Sigmoid colon (tissue), 7 donors: ENCODE results near the gene ADARB2. TPM values are rescaled to one million over a fixed set of nuclear protein-coding genes. Genes with fewer than 3 reads are reported as not detected.

Experiments
- DNase-seq: peaks from one replicate; pipeline ENCODE4 v3.0.0-alpha.2; 2019
- H3K27ac ChIP-seq, 4 donors: fragments of 200-600 bp; sonication (generic); one replicate each; pipeline ENCODE4 v1.5.1; 2016 to 2019; ENCODE audit warnings: mild to moderate bottlenecking in 1 of 4
- H3K27me3 ChIP-seq, 3 donors: fragments of 200-600 bp; sonication (generic); one replicate each; pipeline ENCODE4 v1.5.1; 2019; ENCODE audit warnings: mild to moderate bottlenecking in 1 of 3
- H3K36me3 ChIP-seq, 4 donors: fragments of 200-600 bp; sonication (generic); one replicate each; pipeline ENCODE4 v1.5.1; 2016 to 2019
- H3K4me1 ChIP-seq, 4 donors: fragments of 200-600 bp; sonication (generic); one replicate each; pipeline ENCODE4 v1.5.1; 2017 to 2019
- H3K4me3 ChIP-seq, 4 donors: fragments of 200-600 bp; sonication (generic); one replicate each; pipeline ENCODE4 v1.5.1; 2017 to 2019; ENCODE audit warnings: mild to moderate bottlenecking in 2 of 4, moderate library complexity in 1 of 4
- H3K9me3 ChIP-seq, 4 donors: fragments of 200-600 bp in 3 of 4; sonication (generic) in 3 of 4; one replicate each; pipeline versions ENCODE4 v1.5.1 to v1.6.1; 2013 to 2019
- EP300 ChIP-seq, 4 donors: sonication (generic); formaldehyde crosslinking; IDR thresholded peaks; one replicate each; pipeline ENCODE4 v1.6.1; 2017; ENCODE audit warnings: antibody characterized with exemption in 4 of 4
- POLR2A ChIP-seq, 2 donors: fragments of 450-650 bp; IDR thresholded peaks; one replicate each; pipeline ENCODE4 v1.6.1; 2016; ENCODE audit warnings: antibody characterized with exemption in 2 of 2, mild to moderate bottlenecking in 2 of 2, moderate library complexity in 2 of 2
- POLR2AphosphoS5 ChIP-seq, 4 donors: sonication (generic); formaldehyde crosslinking; IDR thresholded peaks; one replicate each; pipeline ENCODE4 v1.6.1; 2017; ENCODE audit warnings: antibody characterized with exemption in 4 of 4
- WGBS, 2 donors: extraction: QIAGEN DNeasy Blood & Tissue Kit; methylation state at CpG; one replicate each; pipeline ENCODE4 v1.1.7; 2013; 5-methylcytosine and 5-hydroxymethylcytosine counted together
- intact Hi-C: fragments of 100-400 bp; cut with DNase I; formaldehyde crosslinking; loops from one replicate; pipeline ENCODE4 v1.15.1; 2023
- polyA plus RNA-seq, 3 donors: library from polyadenylated mRNA; stranded (reverse); fragments of 200-250 nt; gene quantifications; one replicate each; pipeline ENCODE4 v1.2.3, GENCODE V29; 2013
- total RNA-seq, 4 donors: library from RNA; depleted of rRNA; stranded (reverse); fragments of >200 nt; gene quantifications; one replicate each; pipeline ENCODE4 v1.1.0, GENCODE V29; 2016
- TF ChIP-seq, protein P1 (sequence below), 4 experiments: fragments of 450-650 bp in 3 of 4; fragments of 200-600 bp in 1 of 4; IDR thresholded peaks; one replicate each; pipeline ENCODE4 v1.5.1; 2016 to 2019; ENCODE audit warnings: antibody characterized with exemption in 4 of 4, mild to moderate bottlenecking in 3 of 4, moderate library complexity in 2 of 4
- donor health status: healthy with polysubstance abuse.
- donor health status: Bipolar disorder and iron deficiency.
- donor health status: healthy.

The ADARB2 gene
- total and polyA plus RNA-seq, 7 donors: 0.60 to 5.9 (median 3.5) TPM; not detected in 1

DNA sequence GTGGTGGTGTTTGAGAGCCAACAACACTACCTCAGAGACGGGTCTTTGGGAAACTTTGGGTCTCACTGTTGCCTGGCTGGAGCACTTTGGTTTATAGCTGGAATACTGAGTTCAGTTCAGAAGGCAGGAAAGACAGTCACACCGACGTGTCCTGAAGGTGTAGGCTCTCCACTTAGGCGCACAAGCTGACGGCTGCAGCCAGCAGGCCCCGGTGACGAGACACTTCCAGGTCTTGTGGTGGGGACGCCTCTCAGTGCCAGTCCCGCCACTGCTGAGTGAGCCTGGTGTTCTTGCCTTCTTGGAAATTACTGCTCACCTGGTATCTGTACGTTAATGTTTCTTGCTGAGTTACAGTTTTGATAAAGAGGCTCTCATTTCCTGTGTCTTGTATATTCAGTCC, 607.1 kb downstream of the ADARB2 start:
- Histone ChIP-seq H3K9me3 (no peaks in the 10 kb centered on the region), H3K27me3 (no peaks in the 10 kb centered on the region), H3K36me3 (peaks cover 12 to 73% (median 29%) of the 10 kb centered on the region in 4 donors), H3K4me3 (no peak overlapping the region), H3K4me1 (peaks cover 0 to 7% (median 0%) of the 10 kb centered on the region in 4 donors), H3K27ac (no peak overlapping the region)
- intact Hi-C loops: no loop called here
- DNase-seq: no peak
- 96 to 97% methylated on average over 10 of the region's 10 CpGs for WGBS, 2 donors
- TF ChIP-seq POLR2A (IDR thresholded peaks at IDR 0.05): no peak

DNA sequence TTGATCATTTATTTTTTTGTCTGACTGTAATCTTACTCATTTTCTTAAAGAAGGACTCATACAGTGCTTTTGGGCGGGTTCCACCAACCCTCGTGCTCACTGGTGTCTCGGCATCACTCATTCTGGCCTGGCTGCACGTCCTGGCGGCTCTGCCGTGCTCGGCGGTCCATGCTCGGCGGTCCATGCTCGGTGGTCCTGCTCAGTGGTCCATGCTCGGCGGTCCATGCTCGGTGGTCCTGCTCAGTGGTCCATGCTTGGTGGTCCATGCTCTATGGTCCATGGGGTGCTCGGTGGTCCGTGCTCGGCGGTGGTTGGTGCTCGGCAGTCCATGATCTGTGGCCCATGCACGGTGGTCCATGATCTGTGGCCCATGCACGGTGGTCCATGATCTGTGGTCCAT, 608.7 kb downstream of the ADARB2 start:
- 96 to 97% methylated on average over 21 of the region's 21 CpGs for WGBS, 2 donors

DNA sequence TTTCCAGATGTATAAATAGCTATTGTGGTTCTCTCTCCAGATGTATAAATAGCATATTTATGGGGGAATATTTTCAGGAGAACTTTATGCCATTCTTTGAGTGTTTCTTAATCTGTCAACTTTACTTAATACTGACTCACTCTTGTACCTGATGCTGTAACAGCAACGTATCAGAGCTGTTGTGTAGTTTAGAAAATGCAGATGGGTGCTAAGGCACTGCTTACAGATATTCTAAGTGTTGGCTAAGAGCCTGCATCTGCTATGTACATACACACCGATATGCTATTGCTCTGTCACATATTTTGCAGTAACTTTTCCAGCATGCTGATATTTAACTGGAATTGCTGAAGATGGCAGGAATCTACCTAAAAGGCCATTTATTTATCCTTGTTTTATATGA, 609.2 kb downstream of the ADARB2 start:
- Histone ChIP-seq H3K4me3 (no peak overlapping the region), H3K36me3 (peaks cover 18 to 90% (median 40%) of the 10 kb centered on the region in 4 donors), H3K4me1 (peaks cover 0 to 7% (median 0%) of the 10 kb centered on the region in 4 donors), H3K27ac (no peak overlapping the region), H3K9me3 (no peaks in the 10 kb centered on the region), H3K27me3 (no peaks in the 10 kb centered on the region)
- 64 to 81% methylated on average over 2 of the region's 2 CpGs for WGBS, 2 donors
- intact Hi-C loops: no loop called here
- no peak for TF ChIP-seq EP300 (IDR thresholded peaks at IDR 0.05)
- TF ChIP-seq, protein P1, sequence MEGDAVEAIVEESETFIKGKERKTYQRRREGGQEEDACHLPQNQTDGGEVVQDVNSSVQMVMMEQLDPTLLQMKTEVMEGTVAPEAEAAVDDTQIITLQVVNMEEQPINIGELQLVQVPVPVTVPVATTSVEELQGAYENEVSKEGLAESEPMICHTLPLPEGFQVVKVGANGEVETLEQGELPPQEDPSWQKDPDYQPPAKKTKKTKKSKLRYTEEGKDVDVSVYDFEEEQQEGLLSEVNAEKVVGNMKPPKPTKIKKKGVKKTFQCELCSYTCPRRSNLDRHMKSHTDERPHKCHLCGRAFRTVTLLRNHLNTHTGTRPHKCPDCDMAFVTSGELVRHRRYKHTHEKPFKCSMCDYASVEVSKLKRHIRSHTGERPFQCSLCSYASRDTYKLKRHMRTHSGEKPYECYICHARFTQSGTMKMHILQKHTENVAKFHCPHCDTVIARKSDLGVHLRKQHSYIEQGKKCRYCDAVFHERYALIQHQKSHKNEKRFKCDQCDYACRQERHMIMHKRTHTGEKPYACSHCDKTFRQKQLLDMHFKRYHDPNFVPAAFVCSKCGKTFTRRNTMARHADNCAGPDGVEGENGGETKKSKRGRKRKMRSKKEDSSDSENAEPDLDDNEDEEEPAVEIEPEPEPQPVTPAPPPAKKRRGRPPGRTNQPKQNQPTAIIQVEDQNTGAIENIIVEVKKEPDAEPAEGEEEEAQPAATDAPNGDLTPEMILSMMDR (IDR thresholded peaks at IDR 0.05): no peak
- no peak for DNase-seq

More for the DNA sequence above, 608.7 kb downstream of the ADARB2 start:
- Histone ChIP-seq H3K4me3 (no peak overlapping the region), H3K27me3 (no peaks in the 10 kb centered on the region), H3K4me1 (peaks cover 0 to 7% (median 0%) of the 10 kb centered on the region in 4 donors), H3K36me3 (peaks cover 18 to 89% (median 38%) of the 10 kb centered on the region in 4 donors), H3K27ac (no peak overlapping the region), H3K9me3 (no peaks in the 10 kb centered on the region)
- no peak for TF ChIP-seq POLR2AphosphoS5 (IDR thresholded peaks at IDR 0.05)
- TF ChIP-seq, protein P1 (IDR thresholded peaks at IDR 0.05): no peak
- no peak for TF ChIP-seq EP300 (IDR thresholded peaks at IDR 0.05)
- TF ChIP-seq POLR2A (IDR thresholded peaks at IDR 0.05): no peak
- DNase-seq: no peak
- intact Hi-C loops: no loop called here

DNA sequence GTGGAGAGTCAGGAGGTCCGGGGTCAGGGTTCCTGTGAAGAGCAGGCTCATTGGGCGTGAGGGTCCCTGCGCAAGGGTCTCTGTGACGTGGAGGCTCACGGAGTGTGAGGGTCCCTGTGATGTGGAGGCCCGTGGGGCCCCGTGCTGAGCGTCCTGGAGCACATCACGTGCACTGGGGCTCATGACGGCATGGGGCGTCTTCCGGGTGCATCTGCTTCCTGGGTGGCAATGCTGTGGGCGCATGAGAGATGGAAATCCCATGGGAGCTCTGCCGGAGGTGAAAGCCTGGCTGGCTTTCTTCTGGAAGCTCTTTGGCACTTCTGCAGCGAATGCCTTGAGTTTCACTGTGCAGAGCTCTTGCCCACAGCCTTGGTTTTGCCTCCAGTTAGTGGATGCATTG, 609.7 kb downstream of the ADARB2 start:
- no peaks in the 10 kb centered on the region for H3K9me3 ChIP-seq
- no peak for DNase-seq
- TF ChIP-seq POLR2A (IDR thresholded peaks at IDR 0.05) (no peak), EP300 (IDR thresholded peaks at IDR 0.05) (no peak), POLR2AphosphoS5 (IDR thresholded peaks at IDR 0.05) (no peak)
- TF ChIP-seq, protein P1 (IDR thresholded peaks at IDR 0.05): no peak
- intact Hi-C loops: no loop called here
- no peak overlapping the region for H3K27ac ChIP-seq
- H3K36me3 ChIP-seq: peaks cover 18 to 92% (median 40%) of the 10 kb centered on the region in 4 donors
- H3K27me3 ChIP-seq: no peaks in the 10 kb centered on the region
- no peak overlapping the region for H3K4me3 ChIP-seq
- H3K4me1 ChIP-seq: peaks cover 0 to 7% (median 0%) of the 10 kb centered on the region in 4 donors
- WGBS, 2 donors: 96 to 97% methylated on average over 15 of the region's 15 CpGs
